22Rv1 (cell line): ENCODE measurements around the gene HMGCR.

ENCODE experiments used
- ZFX ChIP-seq: fragments of 450-650 bp; IDR thresholded peaks from 2 replicates; pipeline ENCODE4 v1.6.1; 2017; ENCODE audit warnings: antibody characterized with exemption, borderline replicate concordance
- TF ChIP-seq, protein P1 (sequence below): fragments of 450-650 bp; IDR thresholded peaks from 2 replicates; pipeline ENCODE4 v1.5.1; 2017; ENCODE audit warnings: mild to moderate bottlenecking

DNA sequence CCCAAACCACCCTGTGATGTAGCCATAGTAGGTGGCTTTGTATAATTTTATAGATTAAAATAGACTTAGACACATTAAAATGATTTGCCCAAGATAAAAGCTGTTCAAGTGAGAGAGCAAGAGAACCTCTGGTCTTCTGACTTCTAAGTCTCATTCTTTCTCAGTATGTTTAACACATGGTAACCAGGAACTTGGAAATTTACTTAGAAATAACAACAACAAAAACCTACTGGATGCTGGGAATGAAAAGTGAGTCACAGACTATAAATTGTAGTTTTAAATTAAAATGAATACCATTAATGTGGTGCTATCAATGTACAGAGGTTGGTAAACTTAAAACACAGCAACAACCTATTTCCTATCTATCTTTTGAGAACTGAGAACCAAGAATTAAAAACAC lies 30.4 kb downstream of the HMGCR start:
- TF ChIP-seq, protein P1, sequence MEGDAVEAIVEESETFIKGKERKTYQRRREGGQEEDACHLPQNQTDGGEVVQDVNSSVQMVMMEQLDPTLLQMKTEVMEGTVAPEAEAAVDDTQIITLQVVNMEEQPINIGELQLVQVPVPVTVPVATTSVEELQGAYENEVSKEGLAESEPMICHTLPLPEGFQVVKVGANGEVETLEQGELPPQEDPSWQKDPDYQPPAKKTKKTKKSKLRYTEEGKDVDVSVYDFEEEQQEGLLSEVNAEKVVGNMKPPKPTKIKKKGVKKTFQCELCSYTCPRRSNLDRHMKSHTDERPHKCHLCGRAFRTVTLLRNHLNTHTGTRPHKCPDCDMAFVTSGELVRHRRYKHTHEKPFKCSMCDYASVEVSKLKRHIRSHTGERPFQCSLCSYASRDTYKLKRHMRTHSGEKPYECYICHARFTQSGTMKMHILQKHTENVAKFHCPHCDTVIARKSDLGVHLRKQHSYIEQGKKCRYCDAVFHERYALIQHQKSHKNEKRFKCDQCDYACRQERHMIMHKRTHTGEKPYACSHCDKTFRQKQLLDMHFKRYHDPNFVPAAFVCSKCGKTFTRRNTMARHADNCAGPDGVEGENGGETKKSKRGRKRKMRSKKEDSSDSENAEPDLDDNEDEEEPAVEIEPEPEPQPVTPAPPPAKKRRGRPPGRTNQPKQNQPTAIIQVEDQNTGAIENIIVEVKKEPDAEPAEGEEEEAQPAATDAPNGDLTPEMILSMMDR: no peak
- TF ChIP-seq ZFX: no peak
